ENCODE data around the gene GREM2. TPM values are rescaled to one million over a fixed set of nuclear protein-coding genes. Genes with fewer than 3 reads are reported as not detected.

The GREM2 gene
- total and polyA plus RNA-seq, 2 experiments from 2014 or later, result 0.18 to 0.21 TPM

DNA sequence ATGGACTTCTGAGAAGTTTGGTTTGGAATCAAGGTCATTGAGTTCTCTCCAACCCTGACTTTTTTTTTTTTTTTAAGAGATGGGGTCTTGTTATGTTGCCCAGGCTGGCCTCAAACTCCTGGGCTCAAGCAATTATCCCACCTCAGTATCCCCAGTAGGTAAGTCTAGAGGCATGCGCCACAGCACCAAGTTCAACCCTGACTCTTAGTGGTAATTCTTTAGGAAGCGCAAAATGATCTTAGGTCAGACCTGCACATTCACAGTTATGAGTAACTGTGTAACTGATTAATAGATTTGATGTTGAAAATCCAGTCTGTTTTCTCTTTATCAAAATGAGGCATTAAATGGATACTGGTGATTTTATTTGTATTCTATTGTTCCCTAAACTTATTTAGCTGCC lies 95.9 kb downstream of the GREM2 start:
- Histone ChIP-seq H4K20me1 (replicated peaks; ENCODE audit: insufficient read depth) (no peaks in the 10 kb centered on the region), H3K4me3 (no peak overlapping the region), H3K36me3 (ENCODE audit: insufficient read depth) (no peaks in the 10 kb centered on the region), H3K4me2 (no peak overlapping the region), H2AFZ (no peak overlapping the region), H3K4me1 (ENCODE audit: insufficient read depth) (0 out of 2 replicates have a peak, but pooled peaks cover under 1% of the 10 kb centered on the region), H3K9me2 (ENCODE audit: insufficient read depth) (no peaks in the 10 kb centered on the region), H3K27me3 (ENCODE audit: insufficient read depth) (no peaks in the 10 kb centered on the region), H3K27ac (ENCODE audit: low read depth) (no peak overlapping the region), H3F3A (replicated peaks; ENCODE audit: low read depth) (no peaks in the 10 kb centered on the region), H3K79me2 (replicated peaks; ENCODE audit: insufficient read depth) (no peaks in the 10 kb centered on the region)
- no peak overlapping the region for H3K4me3 Mint-ChIP-seq
- H3K27ac Mint-ChIP-seq, result no peak overlapping the region
- no peaks in the 10 kb centered on the region for H3K4me1 Mint-ChIP-seq
- DNase-seq (ENCODE audit: low spot score) (no peak), ATAC-seq (no peak)
- H3K27me3 Mint-ChIP-seq (ENCODE audit: insufficient read depth, low read depth, poor library complexity), result no peaks in the 10 kb centered on the region
- no peaks in the 10 kb centered on the region for H3K36me3 Mint-ChIP-seq (ENCODE audit: low read depth)
- TF ChIP-seq EZH2 (IDR thresholded peaks at IDR 0.05; ENCODE audit: low read depth, unreplicated experiment), result no peak
- TF ChIP-seq, protein P1, sequence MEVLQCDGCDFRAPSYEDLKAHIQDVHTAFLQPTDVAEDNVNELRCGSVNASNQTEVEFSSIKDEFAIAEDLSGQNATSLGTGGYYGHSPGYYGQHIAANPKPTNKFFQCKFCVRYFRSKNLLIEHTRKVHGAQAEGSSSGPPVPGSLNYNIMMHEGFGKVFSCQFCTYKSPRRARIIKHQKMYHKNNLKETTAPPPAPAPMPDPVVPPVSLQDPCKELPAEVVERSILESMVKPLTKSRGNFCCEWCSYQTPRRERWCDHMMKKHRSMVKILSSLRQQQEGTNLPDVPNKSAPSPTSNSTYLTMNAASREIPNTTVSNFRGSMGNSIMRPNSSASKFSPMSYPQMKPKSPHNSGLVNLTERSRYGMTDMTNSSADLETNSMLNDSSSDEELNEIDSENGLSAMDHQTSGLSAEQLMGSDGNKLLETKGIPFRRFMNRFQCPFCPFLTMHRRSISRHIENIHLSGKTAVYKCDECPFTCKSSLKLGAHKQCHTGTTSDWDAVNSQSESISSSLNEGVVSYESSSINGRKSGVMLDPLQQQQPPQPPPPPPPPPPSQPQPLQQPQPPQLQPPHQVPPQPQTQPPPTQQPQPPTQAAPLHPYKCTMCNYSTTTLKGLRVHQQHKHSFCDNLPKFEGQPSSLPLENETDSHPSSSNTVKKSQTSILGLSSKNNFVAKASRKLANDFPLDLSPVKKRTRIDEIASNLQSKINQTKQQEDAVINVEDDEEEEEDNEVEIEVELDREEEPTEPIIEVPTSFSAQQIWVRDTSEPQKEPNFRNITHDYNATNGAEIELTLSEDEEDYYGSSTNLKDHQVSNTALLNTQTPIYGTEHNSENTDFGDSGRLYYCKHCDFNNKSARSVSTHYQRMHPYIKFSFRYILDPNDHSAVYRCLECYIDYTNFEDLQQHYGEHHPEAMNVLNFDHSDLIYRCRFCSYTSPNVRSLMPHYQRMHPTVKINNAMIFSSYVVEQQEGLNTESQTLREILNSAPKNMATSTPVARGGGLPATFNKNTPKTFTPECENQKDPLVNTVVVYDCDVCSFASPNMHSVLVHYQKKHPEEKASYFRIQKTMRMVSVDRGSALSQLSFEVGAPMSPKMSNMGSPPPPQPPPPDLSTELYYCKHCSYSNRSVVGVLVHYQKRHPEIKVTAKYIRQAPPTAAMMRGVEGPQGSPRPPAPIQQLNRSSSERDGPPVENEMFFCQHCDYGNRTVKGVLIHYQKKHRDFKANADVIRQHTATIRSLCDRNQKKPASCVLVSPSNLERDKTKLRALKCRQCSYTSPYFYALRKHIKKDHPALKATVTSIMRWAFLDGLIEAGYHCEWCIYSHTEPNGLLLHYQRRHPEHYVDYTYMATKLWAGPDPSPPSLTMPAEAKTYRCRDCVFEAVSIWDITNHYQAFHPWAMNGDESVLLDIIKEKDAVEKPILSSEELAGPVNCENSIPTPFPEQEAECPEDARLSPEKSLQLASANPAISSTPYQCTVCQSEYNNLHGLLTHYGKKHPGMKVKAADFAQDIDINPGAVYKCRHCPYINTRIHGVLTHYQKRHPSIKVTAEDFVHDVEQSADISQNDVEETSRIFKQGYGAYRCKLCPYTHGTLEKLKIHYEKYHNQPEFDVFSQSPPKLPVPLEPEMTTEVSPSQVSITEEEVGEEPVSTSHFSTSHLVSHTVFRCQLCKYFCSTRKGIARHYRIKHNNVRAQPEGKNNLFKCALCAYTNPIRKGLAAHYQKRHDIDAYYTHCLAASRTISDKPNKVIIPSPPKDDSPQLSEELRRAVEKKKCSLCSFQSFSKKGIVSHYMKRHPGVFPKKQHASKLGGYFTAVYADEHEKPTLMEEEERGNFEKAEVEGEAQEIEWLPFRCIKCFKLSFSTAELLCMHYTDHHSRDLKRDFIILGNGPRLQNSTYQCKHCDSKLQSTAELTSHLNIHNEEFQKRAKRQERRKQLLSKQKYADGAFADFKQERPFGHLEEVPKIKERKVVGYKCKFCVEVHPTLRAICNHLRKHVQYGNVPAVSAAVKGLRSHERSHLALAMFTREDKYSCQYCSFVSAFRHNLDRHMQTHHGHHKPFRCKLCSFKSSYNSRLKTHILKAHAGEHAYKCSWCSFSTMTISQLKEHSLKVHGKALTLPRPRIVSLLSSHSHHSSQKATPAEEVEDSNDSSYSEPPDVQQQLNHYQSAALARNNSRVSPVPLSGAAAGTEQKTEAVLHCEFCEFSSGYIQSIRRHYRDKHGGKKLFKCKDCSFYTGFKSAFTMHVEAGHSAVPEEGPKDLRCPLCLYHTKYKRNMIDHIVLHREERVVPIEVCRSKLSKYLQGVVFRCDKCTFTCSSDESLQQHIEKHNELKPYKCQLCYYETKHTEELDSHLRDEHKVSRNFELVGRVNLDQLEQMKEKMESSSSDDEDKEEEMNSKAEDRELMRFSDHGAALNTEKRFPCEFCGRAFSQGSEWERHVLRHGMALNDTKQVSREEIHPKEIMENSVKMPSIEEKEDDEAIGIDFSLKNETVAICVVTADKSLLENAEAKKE (CRISPR knock-in tag; IDR thresholded peaks at IDR 0.05), result no peak
- no peak for TF ChIP-seq NANOG (IDR thresholded peaks at IDR 0.05; ENCODE audit: borderline replicate concordance)
- no peak for TF ChIP-seq EZH2phosphoT487 (IDR thresholded peaks at IDR 0.05; ENCODE audit: unreplicated experiment)
- TF ChIP-seq STAT1 (IDR thresholded peaks at IDR 0.05; ENCODE audit: unreplicated experiment), result no peak
- no peak for TF ChIP-seq CTCF (conservative IDR thresholded peaks at IDR 0.05; ENCODE audit: low read depth in 2 of 2)
- no peak for TF ChIP-seq ZNF114 (CRISPR knock-in tag; IDR thresholded peaks at IDR 0.05)
- no peak for TF ChIP-seq POLR2AphosphoS5 (IDR thresholded peaks at IDR 0.05; ENCODE audit: low read depth)
- no peak for TF ChIP-seq JUNB (IDR thresholded peaks at IDR 0.05; ENCODE audit: unreplicated experiment)
- no peak for TF ChIP-seq CREB1 (CRISPR knock-in tag; IDR thresholded peaks at IDR 0.05; ENCODE audit: low read depth)
- no peaks in the 10 kb centered on the region for H3K9me3 Mint-ChIP-seq
